NOMO-1 treated with DMSO at 0.1 percent for 48 hours (cell line): ENCODE data around the gene OCEL1.
"Not testable (repeated sequence)": the region's sequence is repeated elsewhere in the genome, so short reads cannot be mapped to it uniquely, and the experiment has no call there.

Experiments used
- DNase-seq: peaks from one replicate; lab custom pipeline; 2025; ENCODE audit not compliant: unreplicated experiment; lab: John Stamatoyannopoulos, UW

OCEL1 gene, protein sequence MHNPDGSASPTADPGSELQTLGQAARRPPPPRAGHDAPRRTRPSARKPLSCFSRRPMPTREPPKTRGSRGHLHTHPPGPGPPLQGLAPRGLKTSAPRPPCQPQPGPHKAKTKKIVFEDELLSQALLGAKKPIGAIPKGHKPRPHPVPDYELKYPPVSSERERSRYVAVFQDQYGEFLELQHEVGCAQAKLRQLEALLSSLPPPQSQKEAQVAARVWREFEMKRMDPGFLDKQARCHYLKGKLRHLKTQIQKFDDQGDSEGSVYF

DNA sequence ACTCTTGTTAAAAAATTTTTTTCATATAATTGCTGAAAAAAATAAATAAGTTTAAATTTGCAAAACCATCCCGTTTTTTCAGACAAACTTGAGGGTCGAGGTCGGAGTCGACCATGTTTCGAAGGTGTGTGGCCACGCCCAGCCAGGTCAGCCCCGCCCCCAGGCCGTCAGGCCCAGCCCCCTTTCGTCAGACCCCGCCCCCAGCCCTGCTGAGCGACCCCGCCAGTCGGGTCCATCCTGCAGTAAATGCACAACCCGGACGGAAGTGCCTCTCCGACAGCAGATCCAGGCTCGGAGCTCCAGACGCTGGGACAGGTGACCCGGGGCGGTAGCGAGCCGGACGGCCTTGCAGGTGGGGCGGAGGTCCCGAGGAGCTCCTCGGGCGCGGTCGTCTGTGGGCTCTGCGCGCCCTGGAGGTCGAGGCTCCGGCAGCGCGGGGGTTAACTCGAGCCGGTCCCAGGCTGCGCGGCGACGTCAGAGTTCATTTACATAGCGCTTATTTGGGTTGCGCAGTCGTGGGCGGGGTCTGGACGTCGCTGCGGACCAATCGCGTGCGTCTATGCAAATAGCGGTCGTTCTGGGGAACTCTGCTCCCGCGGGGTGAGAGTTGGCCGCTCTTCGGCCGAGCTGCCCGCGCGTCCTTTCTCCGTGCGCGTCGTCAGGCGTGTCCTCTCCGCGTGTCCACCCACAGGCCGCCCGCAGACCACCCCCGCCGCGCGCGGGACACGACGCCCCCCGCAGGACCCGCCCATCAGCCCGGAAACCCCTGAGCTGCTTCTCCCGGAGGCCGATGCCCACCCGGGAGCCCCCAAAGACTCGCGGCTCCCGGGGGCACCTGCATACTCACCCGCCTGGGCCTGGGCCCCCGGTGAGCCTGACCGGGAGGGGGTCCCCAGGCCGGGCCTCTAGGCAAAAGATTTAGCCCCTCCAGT lies at the start of gene OCEL1:
TSS of gene OCEL1 (plus strand) at position 225 of the 932 bp plus-strand sequence. CDS start at position 247, 22 bp downstream.
- DNase-seq = peak; percentile 98

DNA sequence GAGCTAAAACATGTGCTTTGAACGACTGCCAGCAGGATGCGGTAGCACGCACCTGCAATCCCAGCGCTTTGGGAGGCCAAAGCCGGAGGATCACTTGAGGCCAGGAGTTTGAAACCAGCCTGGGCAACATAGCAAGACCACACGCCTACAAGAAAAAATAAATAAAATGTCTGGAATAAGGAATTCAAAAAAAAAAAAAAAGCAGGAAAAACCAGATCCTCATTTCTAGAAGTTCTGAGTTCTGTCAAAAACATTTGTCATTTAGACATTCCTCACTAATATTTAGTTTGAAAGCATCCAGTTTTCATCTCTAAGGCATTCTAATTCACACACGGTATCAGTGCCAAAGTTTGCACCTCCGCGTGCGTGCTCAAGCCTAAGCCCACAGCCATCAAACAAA lies 47.7 kb upstream of the OCEL1 start:
- no peak for DNase-seq

DNA sequence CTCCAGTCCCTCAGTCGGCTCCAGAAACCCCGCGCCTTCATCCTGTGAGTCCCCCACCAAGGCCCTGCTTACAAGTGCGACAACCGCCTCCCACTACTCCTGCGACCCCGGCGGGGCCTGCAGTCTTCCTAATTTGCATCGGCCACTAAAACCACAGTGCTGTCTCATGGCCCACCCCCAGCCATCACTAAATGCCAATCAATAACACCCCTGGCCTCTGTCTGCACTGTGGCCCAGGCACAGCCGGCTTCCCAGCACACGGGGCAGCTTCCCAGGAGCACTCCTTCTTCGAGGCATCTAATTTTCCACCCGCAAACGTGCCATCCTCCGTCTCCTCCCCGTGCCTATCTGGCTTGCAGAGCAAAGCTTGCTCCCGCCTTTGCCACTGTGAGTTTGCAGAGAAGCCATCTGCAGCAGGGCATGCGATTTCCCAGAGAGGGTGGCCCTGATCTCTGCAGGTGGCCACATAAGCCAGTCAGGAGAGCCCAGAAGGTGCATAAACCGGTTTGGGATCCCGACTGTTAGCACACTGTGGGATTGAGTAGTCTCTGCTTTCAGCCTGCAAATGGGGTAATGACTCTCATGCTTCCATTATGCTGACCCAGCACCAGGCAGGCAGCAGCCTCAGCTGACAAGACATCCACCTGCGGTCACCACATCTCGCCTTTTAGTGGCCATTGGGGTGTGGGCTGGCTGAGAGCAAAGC lies 44.9 kb upstream of the OCEL1 start:
- DNase-seq = no peak

DNA sequence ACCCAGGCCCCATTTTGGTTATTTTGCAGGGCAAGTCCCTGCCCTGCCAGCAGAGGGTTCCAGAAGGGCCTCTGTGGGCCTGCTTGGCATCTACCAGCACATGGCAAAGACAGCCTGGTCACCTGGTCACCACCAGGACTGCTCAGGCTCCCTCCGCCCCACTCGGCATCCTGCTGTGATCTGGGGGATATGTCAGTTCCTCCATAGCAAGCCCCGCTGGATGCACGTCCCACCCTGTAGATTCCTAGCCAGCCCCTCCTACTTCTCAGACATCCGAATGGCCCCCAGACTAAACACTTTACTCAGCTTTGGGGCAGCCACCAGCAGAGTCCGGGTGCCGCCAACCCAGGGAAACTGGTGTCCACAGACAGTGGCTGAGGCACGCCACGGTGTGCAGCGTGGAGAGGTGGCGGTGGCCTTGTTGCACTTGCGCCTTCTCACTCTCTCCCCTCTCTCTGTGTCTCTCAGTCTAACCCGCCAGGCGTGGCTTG lies 42.7 kb upstream of the OCEL1 start:
- peak; percentile 64 for DNase-seq

DNA sequence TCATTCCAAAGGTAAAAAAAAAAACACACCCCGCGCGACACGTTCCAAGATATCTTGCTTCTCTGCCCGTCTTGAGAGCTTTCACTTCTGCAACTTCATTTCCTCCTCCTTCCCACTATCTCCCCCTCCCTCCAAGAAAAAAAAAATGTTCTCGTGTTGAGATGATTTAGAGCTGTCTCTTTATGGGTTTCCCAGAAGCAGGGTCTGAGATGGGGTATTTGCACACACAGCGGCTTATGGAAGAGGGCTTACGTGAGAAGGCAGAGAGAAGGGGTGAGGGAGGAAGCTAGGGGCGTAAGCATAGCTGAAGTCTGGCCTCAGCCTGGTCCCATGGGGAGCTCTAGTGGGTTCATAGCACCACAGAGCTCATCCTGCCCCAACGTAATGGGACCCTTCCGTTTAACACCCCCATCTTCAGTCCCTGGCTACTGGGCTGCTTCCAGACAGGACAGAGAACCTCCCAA lies 42.1 kb upstream of the OCEL1 start:
- DNase-seq = peak; percentile 76

DNA sequence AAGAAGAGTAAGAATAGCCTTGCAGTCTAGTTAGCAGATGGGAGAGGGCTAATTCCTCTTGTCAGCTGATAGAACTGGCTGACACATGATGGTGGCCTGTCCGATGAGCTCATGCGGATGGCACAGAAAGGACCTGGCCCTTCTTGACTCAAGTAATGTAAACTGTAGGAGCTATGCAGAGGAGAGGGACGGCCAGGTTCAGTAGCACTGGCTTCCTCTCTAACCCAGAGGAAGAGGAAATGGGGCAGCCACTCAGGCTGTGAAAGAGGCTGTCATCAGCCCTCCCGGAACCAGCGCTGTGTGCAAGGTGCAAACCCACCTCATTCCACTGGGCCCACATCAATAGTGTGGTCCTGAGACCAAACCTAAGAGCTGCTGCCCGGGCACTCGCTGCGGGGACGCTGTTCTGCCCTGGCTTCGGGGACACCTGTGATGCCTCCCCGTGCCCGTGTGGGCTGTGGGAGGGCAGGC lies 41.6 kb upstream of the OCEL1 start:
- peak; percentile 49 for DNase-seq

DNA sequence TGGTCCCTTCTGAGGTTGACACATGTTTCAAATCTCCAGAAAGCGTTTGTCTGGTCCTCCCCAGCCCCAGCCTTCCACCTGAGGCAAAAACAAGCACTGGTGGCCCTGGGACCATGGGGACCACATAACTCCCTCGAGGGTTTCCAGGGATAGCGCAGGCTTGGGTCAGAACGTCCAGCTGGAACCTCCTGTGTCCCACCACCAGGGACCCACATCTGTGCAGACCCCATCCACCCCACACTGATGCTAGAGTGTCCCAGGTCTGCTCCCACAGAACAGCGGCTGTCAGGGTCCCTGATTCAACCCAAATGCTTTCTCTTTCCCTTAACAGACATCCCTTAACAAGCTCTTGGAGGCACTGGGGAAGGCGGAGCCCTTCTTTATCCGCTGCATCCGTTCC lies 40.4 kb upstream of the OCEL1 start:
- no peak for DNase-seq

DNA sequence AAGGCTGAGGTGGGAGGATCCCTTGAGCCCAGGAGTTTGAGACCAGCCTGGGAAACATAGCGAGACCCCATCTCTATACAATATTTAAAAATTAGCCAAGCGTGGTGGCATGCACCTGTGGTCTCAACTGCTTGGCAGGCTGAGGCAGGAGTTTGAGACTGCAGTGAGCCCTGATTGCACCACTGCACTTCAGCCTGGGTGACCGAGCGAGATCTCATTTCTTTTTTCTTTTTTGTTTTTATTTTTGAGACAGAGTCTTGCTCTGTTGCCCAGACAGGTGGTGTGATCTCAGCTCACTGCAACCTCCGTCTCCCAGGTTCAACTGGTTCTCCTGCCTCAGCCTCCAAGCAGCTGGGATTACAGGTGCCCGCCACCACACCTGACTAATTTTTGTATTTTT lies 34.3 kb upstream of the OCEL1 start:
- DNase-seq = not testable (repeated sequence)

DNA sequence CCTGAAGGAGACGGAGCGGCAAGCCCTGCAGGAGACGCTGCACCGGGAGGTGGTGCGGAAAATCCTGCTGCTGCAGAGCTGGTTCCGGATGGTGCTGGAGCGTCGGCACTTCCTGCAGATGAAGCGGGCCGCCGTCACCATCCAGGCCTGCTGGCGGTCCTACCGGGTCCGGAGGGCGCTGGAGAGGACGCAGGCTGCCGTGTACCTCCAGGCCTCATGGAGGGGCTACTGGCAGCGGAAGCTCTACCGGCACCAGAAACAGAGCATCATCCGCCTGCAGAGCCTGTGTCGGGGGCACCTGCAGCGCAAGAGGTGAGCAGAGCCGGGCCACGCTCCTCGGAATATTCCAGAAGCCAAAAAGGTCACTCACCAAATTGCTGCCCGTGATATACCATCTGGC lies 33.3 kb upstream of the OCEL1 start:
- DNase-seq = no peak

DNA sequence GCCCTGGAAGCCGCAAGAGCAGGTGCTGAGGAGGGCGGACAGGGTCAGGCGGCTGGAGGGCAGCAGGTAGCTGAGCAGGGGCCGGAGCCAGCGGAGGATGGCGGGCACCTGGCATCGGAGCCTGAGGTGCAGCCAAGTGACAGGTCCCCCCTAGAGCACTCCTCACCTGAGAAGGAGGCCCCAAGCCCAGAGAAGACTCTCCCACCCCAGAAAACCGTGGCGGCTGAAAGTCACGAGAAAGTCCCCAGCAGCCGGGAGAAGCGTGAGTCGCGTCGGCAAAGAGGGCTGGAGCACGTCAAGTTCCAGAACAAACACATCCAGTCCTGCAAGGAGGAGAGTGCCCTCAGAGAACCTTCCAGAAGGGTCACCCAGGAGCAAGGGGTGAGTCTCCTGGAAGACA lies 31.4 kb upstream of the OCEL1 start:
- no peak for DNase-seq

DNA sequence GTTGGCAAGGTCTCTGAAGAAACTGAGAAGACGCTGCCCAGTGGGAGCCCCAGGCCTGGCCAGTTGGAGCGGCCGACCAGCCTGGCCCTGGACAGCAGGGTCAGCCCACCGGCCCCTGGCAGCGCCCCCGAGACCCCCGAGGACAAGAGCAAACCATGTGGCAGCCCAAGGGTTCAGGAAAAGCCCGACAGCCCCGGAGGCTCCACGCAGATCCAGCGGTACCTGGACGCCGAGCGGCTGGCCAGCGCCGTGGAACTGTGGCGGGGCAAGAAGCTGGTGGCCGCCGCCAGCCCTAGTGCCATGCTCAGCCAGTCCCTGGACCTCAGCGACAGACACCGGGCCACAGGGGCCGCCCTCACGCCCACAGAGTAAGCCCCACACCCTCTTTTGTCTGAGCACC lies 30.9 kb upstream of the OCEL1 start:
- DNase-seq = no peak

DNA sequence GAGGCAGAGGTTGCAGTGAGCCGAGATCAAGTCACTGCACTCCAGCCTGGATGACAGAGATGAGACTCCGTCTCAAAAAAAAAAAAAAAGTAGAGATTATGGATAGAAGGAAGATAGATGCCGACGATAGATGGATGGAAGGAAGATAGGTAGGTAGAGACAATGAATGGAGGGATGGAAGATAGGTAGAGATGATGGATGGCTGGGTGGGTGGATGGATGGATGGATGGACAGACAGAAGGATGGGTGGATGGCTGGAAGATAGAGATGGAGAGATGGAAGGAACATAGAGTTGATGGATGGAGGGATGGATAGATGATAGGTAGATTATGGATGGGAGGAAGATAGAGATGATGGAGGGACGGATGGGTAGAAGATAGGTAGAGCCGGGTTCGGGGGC lies 29.4 kb upstream of the OCEL1 start:
- DNase-seq = no peak

DNA sequence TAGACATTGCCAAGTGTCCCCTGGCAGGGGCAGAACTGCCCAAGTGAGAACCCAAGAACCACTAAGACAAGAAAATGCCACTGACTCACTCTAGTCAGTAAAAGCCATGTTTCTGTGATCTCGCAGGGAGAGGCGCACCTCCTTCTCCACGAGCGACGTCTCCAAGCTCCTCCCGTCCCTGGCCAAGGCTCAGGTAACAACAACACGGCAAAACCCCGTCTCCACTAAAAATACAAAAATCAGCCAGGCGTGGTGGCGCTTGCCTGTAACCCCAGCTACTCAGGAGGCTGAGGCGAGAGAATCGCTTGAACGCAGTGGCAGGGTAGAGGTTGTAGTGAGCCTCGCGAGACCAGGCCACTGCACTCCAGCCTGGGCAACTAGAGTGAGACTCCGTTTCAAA lies 28.4 kb upstream of the OCEL1 start:
- DNase-seq = no peak

DNA sequence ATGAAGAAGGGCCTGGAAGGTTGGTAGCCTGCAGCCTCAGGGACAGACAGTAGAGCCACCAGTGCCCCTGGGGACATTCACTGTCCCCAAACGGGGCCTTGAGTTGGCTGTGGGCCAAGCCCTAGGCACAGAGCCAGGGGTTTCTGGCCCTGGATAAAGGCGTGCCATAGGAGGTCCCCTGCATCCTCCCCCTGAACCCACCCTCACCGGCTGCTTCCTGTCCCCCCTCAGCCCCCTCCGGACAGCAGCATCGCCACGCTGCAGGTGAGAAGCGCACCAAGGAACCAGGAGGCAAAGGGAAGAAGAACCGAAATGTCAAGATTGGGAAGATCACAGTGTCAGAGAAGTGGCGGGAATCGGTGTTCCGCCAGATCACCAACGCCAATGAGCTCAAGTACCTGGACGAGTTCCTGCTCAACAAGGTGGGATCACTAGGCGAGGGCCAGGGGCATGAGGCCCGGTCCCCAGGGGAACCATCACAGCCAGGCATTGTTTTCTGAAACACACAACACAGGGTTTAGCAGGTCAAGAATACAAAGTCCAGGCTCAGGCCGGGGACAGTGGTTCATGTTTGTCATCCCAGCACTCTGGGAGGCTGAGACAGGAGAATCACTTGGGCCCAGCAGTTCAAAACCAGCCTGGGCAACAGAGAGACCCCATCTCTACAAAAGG lies 25.5 kb upstream of the OCEL1 start:
- DNase-seq = no peak

DNA sequence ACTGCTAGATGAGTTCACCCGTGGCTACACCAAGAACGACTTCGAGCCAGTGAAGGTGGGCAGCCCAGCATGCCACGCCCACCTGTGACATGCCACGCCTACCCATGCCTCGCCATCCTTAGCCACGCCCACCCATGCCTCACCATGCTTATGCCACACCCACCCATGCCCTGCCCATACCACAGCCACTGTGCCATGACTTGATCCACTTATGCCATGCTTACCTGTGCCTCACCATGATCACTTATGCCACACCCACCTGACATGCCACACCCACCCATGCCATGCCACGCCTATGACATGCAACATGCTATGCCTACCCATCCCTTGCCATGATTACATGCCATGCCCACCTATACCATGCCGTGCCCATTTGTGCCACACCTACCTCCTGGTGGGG lies 23.8 kb upstream of the OCEL1 start:
- DNase-seq = no peak

DNA sequence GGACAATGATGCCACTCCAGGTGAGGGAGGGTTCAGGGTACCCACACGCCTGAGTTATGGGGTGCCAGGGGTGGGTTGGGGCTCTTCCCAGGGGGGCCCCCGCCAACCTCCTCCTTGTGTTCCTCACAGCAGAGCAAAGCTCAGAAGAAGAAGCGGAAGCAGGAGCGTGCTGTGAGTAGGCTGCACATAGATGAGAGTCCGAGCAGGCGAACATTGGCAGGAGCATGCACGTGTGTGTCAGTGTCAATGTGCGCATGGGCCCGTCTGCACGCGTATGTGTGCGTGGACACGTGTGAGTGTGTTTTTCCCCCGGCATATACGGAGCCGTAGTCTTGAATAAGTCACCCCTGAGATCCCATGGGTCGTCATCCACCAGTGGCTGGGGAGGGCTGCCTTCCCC lies 23.3 kb upstream of the OCEL1 start:
- no peak for DNase-seq

DNA sequence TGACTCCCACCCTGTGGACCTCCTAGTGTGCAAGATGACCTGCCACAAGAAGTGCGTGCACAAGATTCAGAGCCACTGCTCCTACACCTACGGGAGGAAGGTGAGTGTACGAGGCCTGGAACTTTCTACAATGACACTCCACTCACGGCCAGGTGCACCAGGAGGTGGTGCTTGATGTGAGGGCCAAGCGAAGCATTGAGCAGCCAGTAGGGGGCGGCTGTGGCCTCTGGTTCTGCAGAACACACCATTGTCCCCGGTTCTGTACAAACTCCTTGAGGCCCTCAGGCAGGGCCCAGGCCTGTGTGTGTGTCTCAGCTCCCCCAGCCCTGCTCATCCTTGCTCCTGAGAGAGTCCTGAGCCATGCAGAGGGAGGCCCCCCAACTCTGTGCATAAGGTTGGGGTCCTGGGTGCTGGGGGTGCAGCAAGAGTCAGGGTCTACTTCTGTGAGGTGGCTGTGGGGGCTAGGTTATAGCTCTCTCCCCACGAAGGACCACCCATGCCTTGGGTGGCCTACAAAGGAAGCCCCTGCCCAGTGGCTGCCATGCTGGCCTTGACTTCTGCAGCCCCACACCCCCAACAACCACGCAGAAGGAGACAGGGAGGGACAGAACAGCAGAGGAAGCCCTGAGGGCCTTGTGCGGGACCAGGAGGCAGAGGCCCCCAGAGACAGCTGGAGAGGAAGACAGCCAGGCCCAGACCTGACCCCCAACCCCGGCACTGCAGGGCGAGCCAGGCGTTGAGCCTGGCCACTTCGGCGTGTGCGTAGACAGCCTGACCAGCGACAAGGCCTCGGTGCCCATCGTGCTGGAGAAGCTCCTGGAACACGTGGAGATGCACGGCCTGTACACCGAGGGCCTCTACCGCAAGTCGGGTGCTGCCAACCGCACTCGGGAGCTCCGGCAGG lies 20.5 kb upstream of the OCEL1 start:
- no peak for DNase-seq

DNA sequence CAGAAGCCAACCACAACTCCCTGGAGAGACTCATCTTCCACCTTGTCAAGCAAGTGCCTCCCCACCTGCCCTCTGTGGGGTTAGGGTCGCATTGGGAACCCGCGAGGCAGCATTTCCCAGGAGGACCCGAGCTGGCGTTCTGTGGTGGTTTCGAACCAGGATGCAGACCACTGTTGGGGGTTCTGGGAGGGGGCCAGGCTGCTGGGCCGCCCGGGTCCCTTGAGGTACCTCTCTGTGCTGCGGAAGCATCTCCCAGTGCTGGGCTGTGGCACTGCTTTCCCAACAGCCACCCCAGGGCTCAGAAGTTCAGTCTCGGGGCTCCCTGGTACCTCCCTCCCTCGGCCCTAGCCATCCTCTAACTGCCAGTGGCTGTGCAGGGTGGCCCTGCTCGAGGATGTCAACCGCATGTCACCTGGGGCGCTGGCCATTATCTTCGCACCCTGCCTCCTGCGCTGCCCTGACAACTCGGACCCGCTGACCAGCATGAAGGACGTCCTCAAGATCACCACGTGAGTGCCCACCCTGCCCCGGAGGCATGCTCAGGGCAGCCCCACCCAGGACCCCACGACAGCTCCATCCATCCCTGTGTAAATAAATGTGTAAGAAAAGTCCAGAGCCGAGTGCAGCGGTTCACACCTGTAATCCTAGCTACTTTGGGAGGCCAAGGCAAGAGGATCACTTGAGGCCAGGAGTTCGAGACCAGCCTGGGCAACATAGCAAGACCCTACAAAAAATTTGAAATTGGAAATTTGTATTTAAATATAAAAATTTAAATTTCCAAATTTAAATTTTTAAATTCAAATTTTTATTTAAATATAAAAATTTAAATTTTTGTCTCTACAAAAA lies 19.1 kb upstream of the OCEL1 start:
- DNase-seq = no peak
